LNCAP (cell line): ENCODE measurements around the gene AP1M2.

Experiments
- TF ChIP-seq, protein P1 (sequence below): fragments of 450-650 bp; IDR thresholded peaks from 2 replicates; pipeline ENCODE4 v1.5.1; 2017; ENCODE audit warnings: mild to moderate bottlenecking

The AP1M2 gene

GRCh38 chr19:10611907-10612306 lies 24.8 kb upstream of the AP1M2 start:
- TF ChIP-seq, protein P1, sequence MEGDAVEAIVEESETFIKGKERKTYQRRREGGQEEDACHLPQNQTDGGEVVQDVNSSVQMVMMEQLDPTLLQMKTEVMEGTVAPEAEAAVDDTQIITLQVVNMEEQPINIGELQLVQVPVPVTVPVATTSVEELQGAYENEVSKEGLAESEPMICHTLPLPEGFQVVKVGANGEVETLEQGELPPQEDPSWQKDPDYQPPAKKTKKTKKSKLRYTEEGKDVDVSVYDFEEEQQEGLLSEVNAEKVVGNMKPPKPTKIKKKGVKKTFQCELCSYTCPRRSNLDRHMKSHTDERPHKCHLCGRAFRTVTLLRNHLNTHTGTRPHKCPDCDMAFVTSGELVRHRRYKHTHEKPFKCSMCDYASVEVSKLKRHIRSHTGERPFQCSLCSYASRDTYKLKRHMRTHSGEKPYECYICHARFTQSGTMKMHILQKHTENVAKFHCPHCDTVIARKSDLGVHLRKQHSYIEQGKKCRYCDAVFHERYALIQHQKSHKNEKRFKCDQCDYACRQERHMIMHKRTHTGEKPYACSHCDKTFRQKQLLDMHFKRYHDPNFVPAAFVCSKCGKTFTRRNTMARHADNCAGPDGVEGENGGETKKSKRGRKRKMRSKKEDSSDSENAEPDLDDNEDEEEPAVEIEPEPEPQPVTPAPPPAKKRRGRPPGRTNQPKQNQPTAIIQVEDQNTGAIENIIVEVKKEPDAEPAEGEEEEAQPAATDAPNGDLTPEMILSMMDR: no peak

GRCh38 chr19:10604460-10604980 lies 17.4 kb upstream of the AP1M2 start:
- TF ChIP-seq, protein P1: no peak

DNA sequence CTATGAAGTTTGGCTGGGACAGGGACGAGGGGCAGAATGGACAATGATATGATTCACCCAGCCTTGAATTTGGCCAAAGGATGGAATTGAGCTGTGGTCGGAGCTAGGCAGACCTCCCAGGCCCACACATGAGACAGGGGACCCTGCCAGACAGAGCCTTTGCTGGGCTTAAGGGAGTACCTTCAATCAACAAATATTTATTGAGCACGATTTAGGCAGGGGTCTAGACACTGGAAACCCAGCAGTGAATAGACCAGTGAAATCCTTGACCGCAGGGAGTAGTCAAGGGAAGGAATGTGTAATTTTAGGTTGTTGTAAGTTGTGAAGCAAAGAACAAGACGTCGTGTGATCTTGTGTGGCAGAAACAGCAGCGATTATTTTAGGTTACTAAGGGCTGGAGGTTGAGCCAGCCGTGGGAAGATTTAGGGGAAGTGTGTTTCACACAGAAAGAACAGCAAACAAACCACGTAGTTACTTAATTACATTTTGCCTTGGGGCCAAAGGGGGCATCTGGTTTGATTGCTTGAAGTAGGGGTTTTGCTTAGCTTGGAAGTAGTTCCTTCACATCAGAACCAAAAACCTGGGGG lies 16.9 kb upstream of the AP1M2 start:
- TF ChIP-seq, protein P1: no peak

GRCh38 chr19:10603084-10603872 lies 16.2 kb upstream of the AP1M2 start:
- TF ChIP-seq, protein P1: no peak

GRCh38 chr19:10602330-10603083 lies 15.4 kb upstream of the AP1M2 start:
- TF ChIP-seq, protein P1: no peak

DNA sequence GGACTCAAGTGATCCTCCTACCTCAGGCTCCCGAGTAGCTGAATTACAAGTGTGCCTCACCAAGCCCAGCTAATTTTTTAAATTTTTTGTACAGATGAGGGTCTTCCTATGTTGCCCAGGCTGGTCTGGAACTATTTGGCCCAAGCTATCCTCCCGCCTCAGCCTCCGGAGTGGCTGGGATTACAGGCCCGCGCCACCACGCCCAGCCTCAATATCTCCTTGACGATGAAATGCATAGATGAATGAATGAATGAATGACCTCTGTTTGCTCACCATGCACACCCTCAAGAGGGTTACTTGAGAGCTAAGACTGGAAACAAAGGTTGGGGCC lies 14.9 kb upstream of the AP1M2 start:
- TF ChIP-seq, protein P1: no peak

DNA sequence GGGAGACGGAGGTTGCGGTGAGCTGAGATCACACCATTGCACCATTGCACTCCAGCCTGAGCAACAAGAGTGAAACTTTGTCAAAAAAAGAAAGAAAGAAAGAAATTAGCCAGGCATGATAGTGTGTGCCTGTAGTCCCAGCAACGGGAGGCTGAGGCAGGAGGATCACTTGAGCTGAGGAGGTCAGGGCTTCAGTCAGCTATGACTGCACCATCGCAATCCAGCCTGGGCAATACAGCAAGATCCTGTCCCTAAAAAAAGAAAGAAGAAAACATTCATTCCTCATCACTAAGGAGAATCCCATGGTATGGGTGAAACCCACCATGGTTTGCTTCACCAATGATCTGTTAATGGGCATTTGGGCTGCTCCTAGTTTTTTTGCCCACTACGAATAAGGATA lies 13.0 kb upstream of the AP1M2 start:
- TF ChIP-seq, protein P1: no peak
